Activated CD4-positive, CD25-positive, alpha-beta regulatory T cell (primary cell): Measurements from ENCODE around the gene RAPGEF3.

ENCODE experiments used
- DNase-seq, 4 experiments: peaks; one replicate each; lab custom pipeline; 2025; lab: John Stamatoyannopoulos, UW

The RAPGEF3 gene

GRCh38 chr12:47776471-47777143 is 17.9 kb upstream of the RAPGEF3 start:
- DNase-seq, result no peak

GRCh38 chr12:47775100-47775911 is 16.6 kb upstream of the RAPGEF3 start:
- DNase-seq, result no peak

GRCh38 chr12:47774663-47775062 is 16.0 kb upstream of the RAPGEF3 start:
- no peak for DNase-seq

- DNase-seq, result no peak
Measured at GRCh38 chr12:47773858-47774580, 15.3 kb upstream of the RAPGEF3 start.

GRCh38 chr12:47773062-47773857 is 14.6 kb upstream of the RAPGEF3 start, which contains the start of gene SLC48A1:
TSS of gene SLC48A1 (plus strand) at chr12:47773238. CDS start at chr12:47773305, 67 bp downstream.
- DNase-seq, result peak; percentile 44 to 72 (median 56)

GRCh38 chr12:47772738-47773061 is 14.0 kb upstream of the RAPGEF3 start:
- no peak for DNase-seq

GRCh38 chr12:47772094-47772660 is 13.5 kb upstream of the RAPGEF3 start:
- DNase-seq, result no peak

GRCh38 chr12:47771304-47771703 is 12.6 kb upstream of the RAPGEF3 start:
- no peak for DNase-seq

- DNase-seq, result no peak
Measured at GRCh38 chr12:47770086-47770726, 11.5 kb upstream of the RAPGEF3 start.

GRCh38 chr12:47769234-47770085 is 10.8 kb upstream of the RAPGEF3 start:
- no peak for DNase-seq

GRCh38 chr12:47768323-47768811 is 9.7 kb upstream of the RAPGEF3 start:
- DNase-seq, result no peak

GRCh38 chr12:47767216-47767724 is 8.6 kb upstream of the RAPGEF3 start:
- DNase-seq, result peak; percentile 45 to 63 (median 50)

GRCh38 chr12:47766502-47767215 is 8.0 kb upstream of the RAPGEF3 start:
- no peak for DNase-seq

GRCh38 chr12:47763481-47764346 is 5.0 kb upstream of the RAPGEF3 start:
- DNase-seq, result no peak

GRCh38 chr12:47762850-47763465 is 4.3 kb upstream of the RAPGEF3 start:
- no peak for DNase-seq

GRCh38 chr12:47758584-47758833 is 171 bp downstream of the RAPGEF3 start:
- no peak for DNase-seq

GRCh38 chr12:47757840-47758583 is 668 bp downstream of the RAPGEF3 start:
- DNase-seq, result no peak
